ENCODE data around the gene ITPK1.
A peak's percentile ranks its signal among the peaks of the same experiment; 100 is the strongest.
"Not testable (repeated sequence)": the region's sequence is repeated elsewhere in the genome, so short reads cannot be mapped to it uniquely, and the experiment has no call there.

The ITPK1 gene

GRCh38 chr14:93137864-93138263 is 22.1 kb upstream of the ITPK1 start:
- no peak overlapping the region for H3K4me3 ChIP-seq (ENCODE audit: low read depth, low read length)
- TF ChIP-seq CTCF (IDR thresholded peaks at IDR 0.05; ENCODE audit: borderline replicate concordance, insufficient read depth, low read depth, low read length), result no peak

GRCh38 chr14:93136508-93136907 is 20.8 kb upstream of the ITPK1 start:
- H3K4me3 ChIP-seq (ENCODE audit: low read depth, low read length), result not testable (repeated sequence)

- no peak for TF ChIP-seq CTCF (IDR thresholded peaks at IDR 0.05; ENCODE audit: borderline replicate concordance, insufficient read depth, low read depth, low read length)
- H3K4me3 ChIP-seq (ENCODE audit: low read depth, low read length), result no peak overlapping the region
Observed at GRCh38 chr14:93136009-93136408, 20.3 kb upstream of the ITPK1 start.

- no peak for TF ChIP-seq CTCF (IDR thresholded peaks at IDR 0.05; ENCODE audit: borderline replicate concordance, insufficient read depth, low read depth, low read length)
- no peak overlapping the region for H3K4me3 ChIP-seq (ENCODE audit: low read depth, low read length)
Observed at GRCh38 chr14:93135399-93135798, 19.7 kb upstream of the ITPK1 start.

GRCh38 chr14:93133464-93133863 is 17.7 kb upstream of the ITPK1 start:
- TF ChIP-seq CTCF (IDR thresholded peaks at IDR 0.05; ENCODE audit: borderline replicate concordance, insufficient read depth, low read depth, low read length), result no peak
- no peak overlapping the region for H3K4me3 ChIP-seq (ENCODE audit: low read depth, low read length)

- TF ChIP-seq CTCF (IDR thresholded peaks at IDR 0.05; ENCODE audit: borderline replicate concordance, insufficient read depth, low read depth, low read length), result peak; percentile 37; the same call in 1 of the 2 replicates
- no peak overlapping the region for H3K4me3 ChIP-seq (ENCODE audit: low read depth, low read length)
Observed at GRCh38 chr14:93132472-93133065, 16.8 kb upstream of the ITPK1 start.

- not testable (repeated sequence) for H3K4me3 ChIP-seq (ENCODE audit: low read depth, low read length)
Observed at GRCh38 chr14:93131257-93131820, 15.6 kb upstream of the ITPK1 start.

GRCh38 chr14:93128725-93129459 is 13.2 kb upstream of the ITPK1 start:
- H3K4me3 ChIP-seq (ENCODE audit: low read depth, low read length), result no peak overlapping the region
- no peak for TF ChIP-seq CTCF (IDR thresholded peaks at IDR 0.05; ENCODE audit: borderline replicate concordance, insufficient read depth, low read depth, low read length)

Data from GM12875 (cell line).